ENCODE measurements around the gene ZNF17.

DNA sequence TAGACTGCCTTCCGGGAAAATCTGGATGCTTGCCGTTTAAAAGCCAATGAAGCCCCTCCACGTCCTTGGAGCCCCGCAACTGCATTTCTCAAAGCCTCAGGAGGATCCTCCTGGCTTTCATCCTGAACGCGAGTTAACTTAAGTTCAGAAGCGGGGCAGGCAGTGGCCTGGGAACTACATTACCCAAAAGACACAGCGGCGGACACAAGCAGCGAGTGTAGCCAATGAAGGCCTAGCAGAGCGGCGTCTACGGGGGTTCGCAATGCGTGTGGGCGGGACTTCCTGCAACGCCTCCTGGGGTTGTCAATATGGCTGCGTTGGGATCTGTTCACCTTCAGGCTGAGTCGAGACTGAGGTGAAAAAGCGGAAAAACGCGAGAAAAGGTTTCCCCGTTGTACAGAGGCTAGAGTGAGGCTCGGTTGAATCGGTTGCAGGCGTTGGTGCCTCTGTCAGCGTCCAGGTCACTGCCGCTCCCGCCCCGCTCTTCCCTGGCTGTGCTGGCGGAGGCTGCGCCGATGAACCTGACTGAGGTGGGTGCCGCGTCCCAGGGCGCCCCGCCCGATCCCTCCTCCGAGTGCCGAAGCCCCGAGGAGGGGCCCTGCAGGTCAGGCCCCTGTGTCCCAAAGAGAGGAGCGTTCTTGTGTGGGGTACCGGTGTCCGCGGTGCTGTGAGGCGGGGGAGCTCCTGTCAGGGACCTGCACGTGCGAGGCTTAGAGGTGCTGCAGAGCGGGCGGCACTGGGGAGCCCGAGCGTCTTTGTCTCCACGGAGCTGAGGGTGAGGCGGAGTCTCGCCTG lies at the start of gene ZNF17:
- TF ChIP-seq, protein P1, sequence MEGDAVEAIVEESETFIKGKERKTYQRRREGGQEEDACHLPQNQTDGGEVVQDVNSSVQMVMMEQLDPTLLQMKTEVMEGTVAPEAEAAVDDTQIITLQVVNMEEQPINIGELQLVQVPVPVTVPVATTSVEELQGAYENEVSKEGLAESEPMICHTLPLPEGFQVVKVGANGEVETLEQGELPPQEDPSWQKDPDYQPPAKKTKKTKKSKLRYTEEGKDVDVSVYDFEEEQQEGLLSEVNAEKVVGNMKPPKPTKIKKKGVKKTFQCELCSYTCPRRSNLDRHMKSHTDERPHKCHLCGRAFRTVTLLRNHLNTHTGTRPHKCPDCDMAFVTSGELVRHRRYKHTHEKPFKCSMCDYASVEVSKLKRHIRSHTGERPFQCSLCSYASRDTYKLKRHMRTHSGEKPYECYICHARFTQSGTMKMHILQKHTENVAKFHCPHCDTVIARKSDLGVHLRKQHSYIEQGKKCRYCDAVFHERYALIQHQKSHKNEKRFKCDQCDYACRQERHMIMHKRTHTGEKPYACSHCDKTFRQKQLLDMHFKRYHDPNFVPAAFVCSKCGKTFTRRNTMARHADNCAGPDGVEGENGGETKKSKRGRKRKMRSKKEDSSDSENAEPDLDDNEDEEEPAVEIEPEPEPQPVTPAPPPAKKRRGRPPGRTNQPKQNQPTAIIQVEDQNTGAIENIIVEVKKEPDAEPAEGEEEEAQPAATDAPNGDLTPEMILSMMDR (IDR thresholded peaks at IDR 0.05; ENCODE audit: insufficient read depth, low read length) = no peak
- TF ChIP-seq, protein P2, sequence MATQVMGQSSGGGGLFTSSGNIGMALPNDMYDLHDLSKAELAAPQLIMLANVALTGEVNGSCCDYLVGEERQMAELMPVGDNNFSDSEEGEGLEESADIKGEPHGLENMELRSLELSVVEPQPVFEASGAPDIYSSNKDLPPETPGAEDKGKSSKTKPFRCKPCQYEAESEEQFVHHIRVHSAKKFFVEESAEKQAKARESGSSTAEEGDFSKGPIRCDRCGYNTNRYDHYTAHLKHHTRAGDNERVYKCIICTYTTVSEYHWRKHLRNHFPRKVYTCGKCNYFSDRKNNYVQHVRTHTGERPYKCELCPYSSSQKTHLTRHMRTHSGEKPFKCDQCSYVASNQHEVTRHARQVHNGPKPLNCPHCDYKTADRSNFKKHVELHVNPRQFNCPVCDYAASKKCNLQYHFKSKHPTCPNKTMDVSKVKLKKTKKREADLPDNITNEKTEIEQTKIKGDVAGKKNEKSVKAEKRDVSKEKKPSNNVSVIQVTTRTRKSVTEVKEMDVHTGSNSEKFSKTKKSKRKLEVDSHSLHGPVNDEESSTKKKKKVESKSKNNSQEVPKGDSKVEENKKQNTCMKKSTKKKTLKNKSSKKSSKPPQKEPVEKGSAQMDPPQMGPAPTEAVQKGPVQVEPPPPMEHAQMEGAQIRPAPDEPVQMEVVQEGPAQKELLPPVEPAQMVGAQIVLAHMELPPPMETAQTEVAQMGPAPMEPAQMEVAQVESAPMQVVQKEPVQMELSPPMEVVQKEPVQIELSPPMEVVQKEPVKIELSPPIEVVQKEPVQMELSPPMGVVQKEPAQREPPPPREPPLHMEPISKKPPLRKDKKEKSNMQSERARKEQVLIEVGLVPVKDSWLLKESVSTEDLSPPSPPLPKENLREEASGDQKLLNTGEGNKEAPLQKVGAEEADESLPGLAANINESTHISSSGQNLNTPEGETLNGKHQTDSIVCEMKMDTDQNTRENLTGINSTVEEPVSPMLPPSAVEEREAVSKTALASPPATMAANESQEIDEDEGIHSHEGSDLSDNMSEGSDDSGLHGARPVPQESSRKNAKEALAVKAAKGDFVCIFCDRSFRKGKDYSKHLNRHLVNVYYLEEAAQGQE (IDR thresholded peaks at IDR 0.05; ENCODE audit: insufficient replicate concordance, low read depth) = no peak
